ENCODE data around the gene GPX2.

DNA sequence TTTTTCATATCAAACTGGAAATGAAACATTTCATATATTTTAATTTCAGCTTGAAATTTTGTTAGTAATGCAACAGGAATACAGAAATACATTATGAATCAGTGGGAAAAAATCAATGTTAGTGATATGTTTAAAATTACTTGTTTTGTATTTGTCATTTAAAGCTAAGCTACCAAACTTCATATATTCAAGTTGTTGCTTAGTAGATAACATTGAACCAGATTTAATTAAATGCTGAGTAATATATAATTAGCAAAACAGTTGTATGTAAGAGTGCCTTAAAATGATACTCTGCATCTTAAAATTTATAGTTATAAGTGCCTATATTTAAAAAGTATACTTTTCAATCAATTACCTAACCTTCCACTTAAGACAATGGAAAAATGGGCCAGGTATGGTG is 23.3 kb downstream of the GPX2 start:
- TF ChIP-seq, protein P1, sequence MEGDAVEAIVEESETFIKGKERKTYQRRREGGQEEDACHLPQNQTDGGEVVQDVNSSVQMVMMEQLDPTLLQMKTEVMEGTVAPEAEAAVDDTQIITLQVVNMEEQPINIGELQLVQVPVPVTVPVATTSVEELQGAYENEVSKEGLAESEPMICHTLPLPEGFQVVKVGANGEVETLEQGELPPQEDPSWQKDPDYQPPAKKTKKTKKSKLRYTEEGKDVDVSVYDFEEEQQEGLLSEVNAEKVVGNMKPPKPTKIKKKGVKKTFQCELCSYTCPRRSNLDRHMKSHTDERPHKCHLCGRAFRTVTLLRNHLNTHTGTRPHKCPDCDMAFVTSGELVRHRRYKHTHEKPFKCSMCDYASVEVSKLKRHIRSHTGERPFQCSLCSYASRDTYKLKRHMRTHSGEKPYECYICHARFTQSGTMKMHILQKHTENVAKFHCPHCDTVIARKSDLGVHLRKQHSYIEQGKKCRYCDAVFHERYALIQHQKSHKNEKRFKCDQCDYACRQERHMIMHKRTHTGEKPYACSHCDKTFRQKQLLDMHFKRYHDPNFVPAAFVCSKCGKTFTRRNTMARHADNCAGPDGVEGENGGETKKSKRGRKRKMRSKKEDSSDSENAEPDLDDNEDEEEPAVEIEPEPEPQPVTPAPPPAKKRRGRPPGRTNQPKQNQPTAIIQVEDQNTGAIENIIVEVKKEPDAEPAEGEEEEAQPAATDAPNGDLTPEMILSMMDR (IDR thresholded peaks at IDR 0.05): no peak
- no peak for TF ChIP-seq POLR2A (IDR thresholded peaks at IDR 0.05)

All from upper lobe of left lung (tissue), 4 donors.